Heart left ventricle (tissue), 16 donors: ENCODE data around the gene NEDD4L. TPM values are rescaled to one million over a fixed set of nuclear protein-coding genes. Genes with fewer than 3 reads are reported as not detected.

Source experiments
- ATAC-seq, 4 donors: fragments of 200-7000 bp; cut with Tn5 transposase; one replicate each; pipeline ENCODE4 v1.9.1; 2020 to 2022; ENCODE audit warnings: moderate library complexity in 4 of 4, mild to moderate bottlenecking in 3 of 4, moderate number of reproducible peaks in 1 of 4
- DNase-seq, 5 donors: peaks; one replicate each; pipeline ENCODE4 v3.0.0-alpha.2; 2020
- H3K27ac ChIP-seq, 12 donors: fragments of 200-600 bp; sonication (generic) in 4 of 12; one replicate each; pipeline versions ENCODE4 v1.5.0 to v1.8.0; 2016 to 2022; ENCODE audit warnings: mild to moderate bottlenecking in 2 of 12
- H3K27me3 ChIP-seq, 9 donors: fragments of 200-600 bp; sonication (generic) in 2 of 9; one replicate each; pipeline versions ENCODE4 v1.5.1 to v1.8.0; 2016 to 2022; ENCODE audit warnings: mild to moderate bottlenecking in 3 of 9
- H3K36me3 ChIP-seq, 9 donors: fragments of 200-600 bp; sonication (generic) in 2 of 9; one replicate each; pipeline versions ENCODE4 v1.5.0 to v1.8.0; 2018 to 2022; ENCODE audit warnings: mild to moderate bottlenecking in 2 of 9
- H3K4me1 ChIP-seq, 12 donors: fragments of 200-600 bp; sonication (generic) in 4 of 12; one replicate each; pipeline versions ENCODE4 v1.5.0 to v1.8.0; 2016 to 2022; ENCODE audit warnings: mild to moderate bottlenecking in 3 of 12
- H3K4me3 ChIP-seq, 12 donors: fragments of 200-600 bp; sonication (generic) in 4 of 12; one replicate each; pipeline versions ENCODE4 v1.5.0 to v1.8.0; 2017 to 2022; ENCODE audit warnings: mild to moderate bottlenecking in 9 of 12, moderate library complexity in 4 of 12
- H3K9me3 ChIP-seq, 12 donors: fragments of 200-600 bp; sonication (generic) in 4 of 12; one replicate each; pipeline versions ENCODE4 v1.5.0 to v1.8.0; 2016 to 2022; ENCODE audit warnings: mild to moderate bottlenecking in 1 of 12
- CTCF ChIP-seq, 12 donors: fragments of 200-600 bp; sonication (generic) in 4 of 12; IDR thresholded peaks; one replicate each; pipeline versions ENCODE4 v1.5.0 to v1.8.0; 2018 to 2022; ENCODE audit warnings: antibody characterized with exemption in 12 of 12, mild to moderate bottlenecking in 5 of 12
- POLR2A ChIP-seq, 2 donors: fragments of 450-650 bp; IDR thresholded peaks; one replicate each; pipeline ENCODE4 v1.6.1; 2017; ENCODE audit warnings: antibody characterized with exemption in 2 of 2, mild to moderate bottlenecking in 2 of 2, moderate library complexity in 2 of 2
- WGBS, 4 donors: extraction: QIAGEN DNeasy Blood & Tissue Kit in 2 of 4; methylation state at CpG; one replicate each; pipeline versions ENCODE4 v1.1.5 to v1.1.7; 2013 to 2018; 5-methylcytosine and 5-hydroxymethylcytosine counted together
- intact Hi-C, 10 donors: fragments of 100-400 bp; cut with DNase I; formaldehyde crosslinking; loops; one replicate each; pipeline versions ENCODE4 v1.11.1 to v1.14.2; 2022
- polyA plus RNA-seq, 2 donors: library from polyadenylated mRNA; stranded (reverse); fragments of 200-250 nt; gene quantifications; one replicate each; pipeline ENCODE4 v1.2.3, GENCODE V29; 2013
- total RNA-seq, 9 donors: library from RNA; depleted of rRNA in 2 of 9; stranded (reverse); fragments of >200 nt in 2 of 9; fragmentation: NEBNext Ultra II Directional in 3 of 9; extraction: Animal tissue kit (Norgen Biotek cat#: 25700) in 3 of 9; gene quantifications; one replicate each; pipeline versions ENCODE4 v1.1.0 to v1.2.4, GENCODE V29; 2016 to 2023
- donor health status: ischemic (EF 13 %, LVEDD 7.1; RV severe dilation, severe dysfunction).
- donor health status: healthy with polysubstance abuse.
- donor health status: DM: no; HTN: yes; CAD: no.
- donor health status: DM: no; HTN: no; CAD: no.
- donor health status: ischemic (EF 25% LVEDD 6.9; RV normal size, moderate dysfunction).
- donor health status: ischemic (EF 25% LVEDD 5.7; RV mildly dilated, moderate dysfunction).
- donor health status: healthy.
- donor health status: DM: yes; HTN: yes; CAD: no.
- donor health status: ischemic (EF 35%, LVEDD 5.7; RV mildly dilated, moderate dysfunction).
- donor health status: nonischemic (EF 11% LVEDD 7.7; RV severe dilation, severe dysfunction).
- donor health status: DM: yes; HTN: yes; CAD: no.
- donor health status: PGD.
- donor health status: ischemic (EF 29% LVEDD 5.4; RV normal size, mild dysfunction).
- donor health status: nonischemic (EF 23%, LVEDD 6.1; RV moderate dilation, normal function).

NEDD4L gene
- total and polyA plus RNA-seq, 11 donors, result 14.7 to 64.1 (median 51.7) TPM

GRCh38 chr18:58204776-58205442, 160.9 kb downstream of the NEDD4L start:
- H3K36me3 ChIP-seq, result no peaks in the 10 kb centered on the region
- intact Hi-C loops, result no loop called here
- H3K9me3 ChIP-seq, result no peaks in the 10 kb centered on the region
- peak overlapping the region in 3 of 12 donors; percentile 2 to 39 (median 11) for H3K27ac ChIP-seq
- DNase-seq (no peak), ATAC-seq (peak in 1 of 4 donors; percentile 5)
- H3K27me3 ChIP-seq, result no peaks in the 10 kb centered on the region
- peaks cover 0 to 42% (median 16%) of the 10 kb centered on the region in 12 donors for H3K4me1 ChIP-seq
- TF ChIP-seq POLR2A (IDR thresholded peaks at IDR 0.05) (no peak), CTCF (IDR thresholded peaks at IDR 0.05) (no peak)
- 55 to 59% (median 58%) methylated on average over 3 of the region's 3 CpGs for WGBS, 4 donors
- no peak overlapping the region for H3K4me3 ChIP-seq

GRCh38 chr18:58205443-58206160, 161.6 kb downstream of the NEDD4L start:
- peak overlapping the region in 2 of 12 donors; percentile 0 to 39 for H3K27ac ChIP-seq

GRCh38 chr18:58207520-58208152, 163.6 kb downstream of the NEDD4L start:
- no peaks in the 10 kb centered on the region for H3K36me3 ChIP-seq
- DNase-seq (no peak), ATAC-seq (peak in 3 of 4 donors; percentile 34 to 47 (median 35))
- no peak overlapping the region for H3K4me3 ChIP-seq
- intact Hi-C loops, result no loop called here
- TF ChIP-seq CTCF (IDR thresholded peaks at IDR 0.05), result no peak
- TF ChIP-seq POLR2A (IDR thresholded peaks at IDR 0.05), result no peak
- H3K9me3 ChIP-seq, result no peaks in the 10 kb centered on the region
- H3K4me1 ChIP-seq, result peaks cover 0 to 26% (median 12%) of the 10 kb centered on the region in 12 donors
- peaks cover 0 to 8% (median 0%) of the 10 kb centered on the region in 9 donors for H3K27me3 ChIP-seq
- WGBS, 4 donors, result 68 to 87% (median 77%) methylated on average over 5 of the region's 5 CpGs
- H3K27ac ChIP-seq, result peak overlapping the region in 7 of 12 donors; percentile 0 to 70 (median 53)

More at GRCh38 chr18:58205443-58206160, 161.6 kb downstream of the NEDD4L start:
- Histone ChIP-seq H3K4me1 (peaks cover 0 to 42% (median 16%) of the 10 kb centered on the region in 12 donors), H3K9me3 (no peaks in the 10 kb centered on the region), H3K4me3 (no peak overlapping the region), H3K27me3 (peaks cover 0 to 3% (median 0%) of the 10 kb centered on the region in 9 donors), H3K36me3 (no peaks in the 10 kb centered on the region)
- TF ChIP-seq POLR2A (IDR thresholded peaks at IDR 0.05) (no peak), CTCF (IDR thresholded peaks at IDR 0.05) (no peak)
- ATAC-seq, result peak in 1 of 4 donors; percentile 69
- peak in 1 of 5 donors; percentile 37 for DNase-seq
- WGBS, 4 donors, result 92 to 95% (median 94%) methylated on average over 6 of the region's 6 CpGs
- intact Hi-C loops, result no loop called here
